Erythroblast (primary cell): ENCODE results near the gene TWIST2.

ENCODE experiments used
- GATA1 ChIP-seq: IDR thresholded peaks from 2 replicates; pipeline ENCODE4 v1.6.1; 2011; ENCODE audit warnings: low read depth, mild to moderate bottlenecking, control low read depth, low read length, moderate library complexity
- POLR2A ChIP-seq: IDR thresholded peaks from 2 replicates; pipeline ENCODE4 v1.6.1; 2011; ENCODE audit warnings: mild to moderate bottlenecking, low read length

DNA sequence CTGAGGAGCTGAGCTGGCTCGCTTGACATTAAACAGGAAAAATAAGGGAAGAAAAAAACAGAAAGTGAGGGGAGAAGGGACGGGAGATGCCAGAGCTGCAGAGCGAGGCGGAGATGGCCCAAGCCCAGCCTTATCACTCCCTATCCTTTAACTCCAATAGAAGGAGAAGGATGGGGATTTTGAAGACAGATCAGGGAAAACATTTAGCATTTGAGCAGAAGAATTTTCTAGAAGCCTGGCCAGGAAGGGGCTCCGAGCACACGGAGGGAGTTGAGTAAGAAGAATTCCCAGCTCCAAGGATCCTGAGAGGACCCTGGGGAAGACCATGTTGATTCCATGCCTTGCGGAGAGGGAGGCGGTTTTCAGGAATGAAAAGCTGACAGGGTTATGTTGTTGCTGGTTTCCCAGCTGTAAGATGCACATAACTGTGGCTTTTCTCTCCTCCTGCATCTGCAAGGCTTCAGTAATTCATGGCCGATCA, 35.6 kb downstream of the TWIST2 start:
- TF ChIP-seq POLR2A, result no peak
- no peak for TF ChIP-seq GATA1
